HEK293 (cell line): ENCODE data around the gene MROH2B.

Source experiments
- ZNF670 ChIP-seq: fragments of 450-650 bp; formaldehyde crosslinking; IDR thresholded peaks from 2 replicates; pipeline ENCODE4 v1.5.1; 2016; ENCODE audit warnings: missing biosample characterization, missing genetic modification characterization, low read depth
- TF ChIP-seq, protein P1 (sequence below): fragments of 450-650 bp; formaldehyde crosslinking; IDR thresholded peaks from 2 replicates; pipeline ENCODE4 v1.5.1; 2016; ENCODE audit warnings: missing biosample characterization, missing genetic modification characterization
- TF ChIP-seq, protein P2 (sequence below): fragments of 450-650 bp; formaldehyde crosslinking; IDR thresholded peaks from 2 replicates; pipeline ENCODE4 v1.5.1; 2017; ENCODE audit warnings: missing biosample characterization, missing genetic modification characterization
- TF ChIP-seq, protein P3 (sequence below): fragments of 450-650 bp; formaldehyde crosslinking; IDR thresholded peaks from 2 replicates; pipeline ENCODE4 v1.5.1; 2016; ENCODE audit warnings: missing biosample characterization, missing genetic modification characterization

DNA sequence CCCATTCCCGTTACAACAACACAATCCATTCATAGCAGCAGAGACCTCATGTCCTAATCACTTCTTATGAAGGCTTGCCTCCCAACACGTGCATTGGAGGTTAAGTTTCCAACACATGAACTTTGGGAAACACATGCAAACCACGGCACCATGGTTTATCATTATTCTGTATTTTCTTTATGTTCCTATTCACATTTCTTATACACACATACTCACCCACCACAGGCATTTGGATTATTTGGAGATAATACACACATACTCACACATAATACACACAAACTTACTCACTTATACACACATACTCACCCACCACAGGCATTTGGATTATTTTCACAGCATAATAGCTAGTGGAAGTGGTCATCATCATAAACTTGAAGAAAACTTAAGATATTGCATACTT is 86.3 kb downstream of the MROH2B start:
- TF ChIP-seq, protein P1, sequence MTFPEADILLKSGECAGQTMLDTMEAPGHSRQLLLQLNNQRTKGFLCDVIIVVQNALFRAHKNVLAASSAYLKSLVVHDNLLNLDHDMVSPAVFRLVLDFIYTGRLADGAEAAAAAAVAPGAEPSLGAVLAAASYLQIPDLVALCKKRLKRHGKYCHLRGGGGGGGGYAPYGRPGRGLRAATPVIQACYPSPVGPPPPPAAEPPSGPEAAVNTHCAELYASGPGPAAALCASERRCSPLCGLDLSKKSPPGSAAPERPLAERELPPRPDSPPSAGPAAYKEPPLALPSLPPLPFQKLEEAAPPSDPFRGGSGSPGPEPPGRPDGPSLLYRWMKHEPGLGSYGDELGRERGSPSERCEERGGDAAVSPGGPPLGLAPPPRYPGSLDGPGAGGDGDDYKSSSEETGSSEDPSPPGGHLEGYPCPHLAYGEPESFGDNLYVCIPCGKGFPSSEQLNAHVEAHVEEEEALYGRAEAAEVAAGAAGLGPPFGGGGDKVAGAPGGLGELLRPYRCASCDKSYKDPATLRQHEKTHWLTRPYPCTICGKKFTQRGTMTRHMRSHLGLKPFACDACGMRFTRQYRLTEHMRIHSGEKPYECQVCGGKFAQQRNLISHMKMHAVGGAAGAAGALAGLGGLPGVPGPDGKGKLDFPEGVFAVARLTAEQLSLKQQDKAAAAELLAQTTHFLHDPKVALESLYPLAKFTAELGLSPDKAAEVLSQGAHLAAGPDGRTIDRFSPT: no peak
- TF ChIP-seq, protein P2, sequence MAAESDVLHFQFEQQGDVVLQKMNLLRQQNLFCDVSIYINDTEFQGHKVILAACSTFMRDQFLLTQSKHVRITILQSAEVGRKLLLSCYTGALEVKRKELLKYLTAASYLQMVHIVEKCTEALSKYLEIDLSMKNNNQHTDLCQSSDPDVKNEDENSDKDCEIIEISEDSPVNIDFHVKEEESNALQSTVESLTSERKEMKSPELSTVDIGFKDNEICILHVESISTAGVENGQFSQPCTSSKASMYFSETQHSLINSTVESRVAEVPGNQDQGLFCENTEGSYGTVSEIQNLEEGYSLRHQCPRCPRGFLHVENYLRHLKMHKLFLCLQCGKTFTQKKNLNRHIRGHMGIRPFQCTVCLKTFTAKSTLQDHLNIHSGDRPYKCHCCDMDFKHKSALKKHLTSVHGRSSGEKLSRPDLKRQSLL (tag by site-specific recombination): no peak
- TF ChIP-seq, protein P3, sequence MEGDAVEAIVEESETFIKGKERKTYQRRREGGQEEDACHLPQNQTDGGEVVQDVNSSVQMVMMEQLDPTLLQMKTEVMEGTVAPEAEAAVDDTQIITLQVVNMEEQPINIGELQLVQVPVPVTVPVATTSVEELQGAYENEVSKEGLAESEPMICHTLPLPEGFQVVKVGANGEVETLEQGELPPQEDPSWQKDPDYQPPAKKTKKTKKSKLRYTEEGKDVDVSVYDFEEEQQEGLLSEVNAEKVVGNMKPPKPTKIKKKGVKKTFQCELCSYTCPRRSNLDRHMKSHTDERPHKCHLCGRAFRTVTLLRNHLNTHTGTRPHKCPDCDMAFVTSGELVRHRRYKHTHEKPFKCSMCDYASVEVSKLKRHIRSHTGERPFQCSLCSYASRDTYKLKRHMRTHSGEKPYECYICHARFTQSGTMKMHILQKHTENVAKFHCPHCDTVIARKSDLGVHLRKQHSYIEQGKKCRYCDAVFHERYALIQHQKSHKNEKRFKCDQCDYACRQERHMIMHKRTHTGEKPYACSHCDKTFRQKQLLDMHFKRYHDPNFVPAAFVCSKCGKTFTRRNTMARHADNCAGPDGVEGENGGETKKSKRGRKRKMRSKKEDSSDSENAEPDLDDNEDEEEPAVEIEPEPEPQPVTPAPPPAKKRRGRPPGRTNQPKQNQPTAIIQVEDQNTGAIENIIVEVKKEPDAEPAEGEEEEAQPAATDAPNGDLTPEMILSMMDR: no peak
- TF ChIP-seq ZNF670 (tag by site-specific recombination): no peak
